HEK293T (cell line): ENCODE measurements around the gene ANTXR2.

Experiments used
- BHLHE40 ChIP-seq: fragments of 450-650 bp; IDR thresholded peaks from 2 replicates; pipeline ENCODE4 v1.6.1; 2016; ENCODE audit warnings: mild to moderate bottlenecking, moderate library complexity, borderline replicate concordance
- FOXK2 ChIP-seq: fragments of 450-650 bp; IDR thresholded peaks from 2 replicates; pipeline ENCODE4 v1.6.1; 2016; ENCODE audit warnings: mild to moderate bottlenecking
- FOXM1 ChIP-seq: fragments of 450-650 bp; IDR thresholded peaks from 2 replicates; pipeline ENCODE4 v1.6.1; 2017; ENCODE audit warnings: mild to moderate bottlenecking, borderline replicate concordance
- HDGF ChIP-seq: fragments of 450-650 bp; IDR thresholded peaks from 2 replicates; pipeline ENCODE4 v1.6.1; 2017; ENCODE audit warnings: antibody characterized with exemption, borderline replicate concordance
- L3MBTL2 ChIP-seq: fragments of 450-650 bp; conservative IDR thresholded peaks from 2 replicates; pipeline ENCODE4 v1.6.1; 2016; ENCODE audit warnings: mild to moderate bottlenecking
- LEF1 ChIP-seq: fragments of 450-650 bp; IDR thresholded peaks from 2 replicates; pipeline ENCODE4 v1.6.1; 2017; ENCODE audit warnings: mild to moderate bottlenecking, borderline replicate concordance
- SP1 ChIP-seq: fragments of 450-650 bp; IDR thresholded peaks from 2 replicates; pipeline ENCODE4 v1.6.1; 2017
- SUZ12 ChIP-seq: fragments of 450-650 bp; IDR thresholded peaks from 2 replicates; pipeline ENCODE4 v1.6.1; 2016; ENCODE audit warnings: mild to moderate bottlenecking
- TARDBP ChIP-seq: fragments of 450-650 bp; IDR thresholded peaks from 2 replicates; pipeline ENCODE4 v1.6.1; 2016
- ZNF384 ChIP-seq: fragments of 450-650 bp; IDR thresholded peaks from 2 replicates; pipeline ENCODE4 v1.6.1; 2016
- TF ChIP-seq, protein P1 (sequence below): fragments of 450-650 bp; IDR thresholded peaks from 2 replicates; pipeline ENCODE4 v1.6.1; 2016

DNA sequence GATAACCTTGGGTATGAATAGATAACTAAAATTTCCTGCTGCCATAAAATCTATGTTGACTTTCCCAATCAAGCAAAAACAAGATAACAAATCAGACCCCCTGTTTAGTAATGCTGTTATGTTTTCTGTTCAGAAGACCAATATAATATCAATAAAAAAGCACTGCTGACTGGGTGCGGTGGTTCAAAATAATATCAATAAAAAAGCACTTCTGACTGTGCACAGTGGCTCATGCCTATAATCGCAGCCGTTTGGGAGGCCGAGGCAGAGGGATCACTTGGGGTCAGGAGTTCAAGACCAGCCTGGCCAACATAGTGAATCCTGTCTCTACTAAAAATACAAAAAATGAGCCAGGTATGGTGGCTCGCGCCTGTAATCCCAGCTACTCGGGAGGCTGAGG, 36.7 kb downstream of the ANTXR2 start:
- TF ChIP-seq SP1 (no peak), FOXK2 (no peak), BHLHE40 (no peak), TARDBP (no peak), SUZ12 (no peak), FOXM1 (no peak), ZNF384 (no peak), LEF1 (no peak), L3MBTL2 (no peak), HDGF (no peak)
- TF ChIP-seq, protein P1, sequence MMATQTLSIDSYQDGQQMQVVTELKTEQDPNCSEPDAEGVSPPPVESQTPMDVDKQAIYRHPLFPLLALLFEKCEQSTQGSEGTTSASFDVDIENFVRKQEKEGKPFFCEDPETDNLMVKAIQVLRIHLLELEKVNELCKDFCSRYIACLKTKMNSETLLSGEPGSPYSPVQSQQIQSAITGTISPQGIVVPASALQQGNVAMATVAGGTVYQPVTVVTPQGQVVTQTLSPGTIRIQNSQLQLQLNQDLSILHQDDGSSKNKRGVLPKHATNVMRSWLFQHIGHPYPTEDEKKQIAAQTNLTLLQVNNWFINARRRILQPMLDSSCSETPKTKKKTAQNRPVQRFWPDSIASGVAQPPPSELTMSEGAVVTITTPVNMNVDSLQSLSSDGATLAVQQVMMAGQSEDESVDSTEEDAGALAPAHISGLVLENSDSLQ: no peak
